Left lung (tissue), 10 donors: ENCODE results near the gene ROS1. TPM values are rescaled to one million over a fixed set of nuclear protein-coding genes. Genes with fewer than 3 reads are reported as not detected.

ENCODE experiments used
- ATAC-seq: fragments of 200-7000 bp; cut with Tn5 transposase; one replicate; pipeline ENCODE4 v1.9.1; 2020; ENCODE audit warnings: moderate library complexity
- DNase-seq, 4 donors: peaks; one replicate each; pipeline ENCODE4 v3.0.0-alpha.2; 2013 to 2020
- H3K27ac ChIP-seq, 2 donors: fragments of 200-600 bp; sonication (generic) in 1 of 2; one replicate each; pipeline versions ENCODE4 v1.5.0 to v1.8.0; 2020 to 2021
- H3K27me3 ChIP-seq, 2 donors: fragments of 200-600 bp; sonication (generic) in 1 of 2; one replicate each; pipeline versions ENCODE4 v1.5.0 to v1.8.0; 2020 to 2021
- H3K36me3 ChIP-seq, 2 donors: fragments of 200-600 bp; sonication (generic) in 1 of 2; one replicate each; pipeline versions ENCODE4 v1.5.0 to v1.8.0; 2020 to 2021
- H3K4me1 ChIP-seq, 2 donors: fragments of 200-600 bp; one replicate each; pipeline ENCODE4 v1.8.0; 2021
- H3K4me3 ChIP-seq, 2 donors: fragments of 200-600 bp; sonication (generic) in 1 of 2; one replicate each; pipeline versions ENCODE4 v1.5.0 to v1.8.0; 2020 to 2021; ENCODE audit warnings: mild to moderate bottlenecking in 1 of 2
- H3K9me3 ChIP-seq, 2 donors: fragments of 200-600 bp; sonication (generic) in 1 of 2; one replicate each; pipeline versions ENCODE4 v1.5.0 to v1.8.0; 2020 to 2021
- intact Hi-C, 2 donors: fragments of 100-400 bp; cut with DNase I; formaldehyde crosslinking; loops; one replicate each; pipeline versions ENCODE4 v1.11.2 to v1.14.2; 2022
- polyA plus RNA-seq, 6 donors: library from polyadenylated mRNA; unstranded; fragments of 120-200 nt; gene quantifications; one replicate each; pipeline ENCODE4 v1.2.1, GENCODE V29; 2013; ENCODE audit not compliant: insufficient read length in 6 of 6
- total RNA-seq, 2 donors: library from RNA; stranded (reverse); fragmentation: NEBNext Ultra II Directional; extraction: Animal tissue kit (Norgen Biotek cat#: 25700); gene quantifications; one replicate each; pipeline ENCODE4 v1.2.1, GENCODE V29; 2021
- TF ChIP-seq, protein P1 (sequence below), 2 donors: fragments of 200-600 bp; sonication (generic) in 1 of 2; IDR thresholded peaks; one replicate each; pipeline versions ENCODE4 v1.5.0 to v1.8.0; 2021; ENCODE audit warnings: antibody characterized with exemption in 2 of 2
- donor health status: DM: no; HTN: yes; CAD: no.
- donor health status: DM: no; HTN: no; CAD: no.

The ROS1 gene
- total and polyA plus RNA-seq, 8 donors: 21.2 to 305 (median 39.5) TPM

DNA sequence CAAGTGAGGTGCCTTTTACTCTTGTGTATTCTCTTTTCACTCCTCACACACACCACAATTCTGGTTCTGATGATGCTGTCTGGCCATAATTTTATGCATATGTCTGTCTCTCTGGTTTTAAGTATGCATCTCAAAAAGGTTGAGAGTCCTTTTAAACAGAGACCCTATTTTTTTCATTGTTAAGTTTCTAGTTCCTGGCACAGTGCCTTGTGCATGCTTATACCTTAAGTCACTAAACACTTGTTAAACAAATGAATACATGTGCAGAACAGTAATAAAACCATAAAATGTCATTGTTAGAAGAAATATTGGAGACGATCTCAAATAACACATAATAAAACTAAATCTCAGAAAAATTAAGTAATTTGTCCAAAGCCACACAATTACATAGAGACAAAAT lies 7.9 kb downstream of the ROS1 start:
- Histone ChIP-seq H3K9me3 (no peaks in the 10 kb centered on the region), H3K4me3 (peak overlapping the region in 1 of 2 donors; percentile 4), H3K27ac (no peak overlapping the region), H3K36me3 (no peaks in the 10 kb centered on the region), H3K27me3 (no peaks in the 10 kb centered on the region), H3K4me1 (no peaks in the 10 kb centered on the region)
- DNase-seq (no peak), ATAC-seq (no peak)
- intact Hi-C loops: no loop called here
- TF ChIP-seq, protein P1, sequence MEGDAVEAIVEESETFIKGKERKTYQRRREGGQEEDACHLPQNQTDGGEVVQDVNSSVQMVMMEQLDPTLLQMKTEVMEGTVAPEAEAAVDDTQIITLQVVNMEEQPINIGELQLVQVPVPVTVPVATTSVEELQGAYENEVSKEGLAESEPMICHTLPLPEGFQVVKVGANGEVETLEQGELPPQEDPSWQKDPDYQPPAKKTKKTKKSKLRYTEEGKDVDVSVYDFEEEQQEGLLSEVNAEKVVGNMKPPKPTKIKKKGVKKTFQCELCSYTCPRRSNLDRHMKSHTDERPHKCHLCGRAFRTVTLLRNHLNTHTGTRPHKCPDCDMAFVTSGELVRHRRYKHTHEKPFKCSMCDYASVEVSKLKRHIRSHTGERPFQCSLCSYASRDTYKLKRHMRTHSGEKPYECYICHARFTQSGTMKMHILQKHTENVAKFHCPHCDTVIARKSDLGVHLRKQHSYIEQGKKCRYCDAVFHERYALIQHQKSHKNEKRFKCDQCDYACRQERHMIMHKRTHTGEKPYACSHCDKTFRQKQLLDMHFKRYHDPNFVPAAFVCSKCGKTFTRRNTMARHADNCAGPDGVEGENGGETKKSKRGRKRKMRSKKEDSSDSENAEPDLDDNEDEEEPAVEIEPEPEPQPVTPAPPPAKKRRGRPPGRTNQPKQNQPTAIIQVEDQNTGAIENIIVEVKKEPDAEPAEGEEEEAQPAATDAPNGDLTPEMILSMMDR (IDR thresholded peaks at IDR 0.05): no peak

DNA sequence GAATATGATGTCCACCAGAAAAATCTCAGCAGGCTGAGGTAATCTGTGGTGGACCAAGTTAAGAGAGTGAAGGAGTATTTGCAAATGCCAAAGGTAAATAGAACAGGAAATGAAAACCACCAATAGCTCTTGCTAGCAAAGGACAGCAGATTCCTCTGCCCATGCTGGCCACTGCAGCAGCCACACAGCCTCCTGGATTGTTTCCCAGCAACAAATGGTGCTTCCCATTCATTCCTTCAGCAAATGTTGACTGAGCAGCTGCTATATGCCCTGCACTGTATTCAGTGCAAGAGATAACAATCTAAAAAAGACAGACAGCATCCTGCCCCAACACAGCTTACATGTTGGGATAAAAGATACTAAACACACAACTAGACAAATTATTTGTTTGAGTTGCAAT lies 11.0 kb downstream of the ROS1 start:
- no peaks in the 10 kb centered on the region for H3K4me1 ChIP-seq
- H3K4me3 ChIP-seq: no peak overlapping the region
- peak; percentile 62 for ATAC-seq
- H3K36me3 ChIP-seq: no peaks in the 10 kb centered on the region
- no peak overlapping the region for H3K27ac ChIP-seq
- intact Hi-C loops: no loop called here
- TF ChIP-seq, protein P1 (IDR thresholded peaks at IDR 0.05): no peak
- no peak for DNase-seq
- no peaks in the 10 kb centered on the region for H3K9me3 ChIP-seq
- no peaks in the 10 kb centered on the region for H3K27me3 ChIP-seq

DNA sequence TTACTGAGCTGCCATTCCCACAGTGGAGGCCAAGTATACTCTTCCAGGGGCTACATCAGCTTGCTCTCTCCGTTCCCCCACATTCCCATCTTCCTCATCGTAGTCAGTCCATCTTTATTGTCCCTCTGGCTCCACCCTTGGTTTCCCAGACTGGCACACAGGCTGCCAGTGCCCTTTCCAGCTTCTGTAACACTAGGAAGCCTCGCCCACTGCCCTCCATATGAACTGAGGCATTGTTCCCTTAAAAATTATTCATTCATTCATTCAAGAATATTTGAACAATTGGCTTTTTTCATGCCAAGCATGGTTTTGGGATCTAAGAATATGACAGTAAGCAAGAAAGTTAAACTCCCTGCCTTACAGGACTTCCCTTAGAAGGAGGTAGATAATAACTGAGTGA lies 14.3 kb downstream of the ROS1 start:
- intact Hi-C loops: no loop called here
- no peaks in the 10 kb centered on the region for H3K36me3 ChIP-seq
- H3K27me3 ChIP-seq: no peaks in the 10 kb centered on the region
- ATAC-seq (no peak), DNase-seq (no peak)
- no peaks in the 10 kb centered on the region for H3K9me3 ChIP-seq
- TF ChIP-seq, protein P1 (IDR thresholded peaks at IDR 0.05): no peak
- H3K4me3 ChIP-seq: no peak overlapping the region
- H3K27ac ChIP-seq: no peak overlapping the region
- H3K4me1 ChIP-seq: no peaks in the 10 kb centered on the region

DNA sequence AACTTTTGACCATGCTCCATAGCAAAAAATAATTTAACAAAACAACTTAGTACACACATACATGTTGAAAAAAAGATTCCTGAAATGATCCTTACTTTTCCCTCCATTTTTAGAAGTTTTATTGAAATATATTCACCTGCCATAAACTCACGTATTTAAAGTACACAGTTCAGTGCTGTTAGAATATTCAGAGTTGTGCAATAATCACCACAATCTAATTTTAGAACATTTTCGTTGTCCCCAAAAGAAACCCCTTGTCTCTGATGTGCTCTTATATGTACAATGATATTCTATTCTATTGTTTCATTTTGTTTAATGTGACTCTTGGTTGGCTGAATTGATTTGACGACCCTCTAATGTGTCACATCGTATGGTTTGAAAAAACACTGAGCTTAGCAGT lies 15.9 kb downstream of the ROS1 start:
- Histone ChIP-seq H3K4me1 (no peaks in the 10 kb centered on the region), H3K27ac (no peak overlapping the region), H3K36me3 (no peaks in the 10 kb centered on the region), H3K4me3 (no peak overlapping the region), H3K27me3 (no peaks in the 10 kb centered on the region), H3K9me3 (no peaks in the 10 kb centered on the region)
- DNase-seq (no peak), ATAC-seq (no peak)
- intact Hi-C loops: no loop called here
- TF ChIP-seq, protein P1 (IDR thresholded peaks at IDR 0.05): no peak

DNA sequence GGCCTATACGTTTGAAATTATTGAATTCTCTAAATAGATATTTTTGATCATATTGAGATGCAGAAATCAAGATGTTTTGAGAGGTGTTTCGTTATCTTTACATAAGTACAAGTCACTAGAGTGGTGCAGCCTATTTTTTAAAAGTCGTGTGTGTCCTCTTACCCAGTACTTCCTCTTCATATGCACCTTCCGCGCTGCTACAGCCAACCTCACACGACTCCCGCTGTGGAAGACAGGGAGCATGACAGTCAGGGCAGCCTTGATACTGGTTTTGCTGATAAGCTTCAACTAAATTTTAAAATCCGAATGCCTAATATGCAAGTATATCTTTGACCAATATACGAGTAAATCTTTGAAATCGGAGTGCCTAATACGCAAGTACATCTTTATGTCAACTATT lies 16.3 kb downstream of the ROS1 start:
- TF ChIP-seq, protein P1 (IDR thresholded peaks at IDR 0.05): no peak
- Histone ChIP-seq H3K36me3 (no peaks in the 10 kb centered on the region), H3K27me3 (no peaks in the 10 kb centered on the region), H3K4me1 (no peaks in the 10 kb centered on the region), H3K9me3 (no peaks in the 10 kb centered on the region), H3K27ac (no peak overlapping the region), H3K4me3 (no peak overlapping the region)
- no peak for DNase-seq
- ATAC-seq: no peak
- intact Hi-C loops: no loop called here
